Epithelial cell of proximal tubule (primary cell): Measurements from ENCODE around the gene ACTL6B. TPM values are rescaled to one million over a fixed set of nuclear protein-coding genes. Genes with fewer than 3 reads are reported as not detected.

Source experiments
- DNase-seq: peaks from one replicate; pipeline ENCODE4 v3.0.0-alpha.2; 2011; ENCODE audit warnings: low read depth
- H3K4me3 ChIP-seq: 2 replicates; pipeline ENCODE4 v1.5.1; 2011; ENCODE audit warnings: low read depth, mild to moderate bottlenecking, low read length
- total RNA-seq: library from RNA; depleted of rRNA; stranded (reverse); fragments of >200 nt; gene quantifications from 2 replicates; pipeline ENCODE4 v1.2.3, GENCODE V29; 2015
- TF ChIP-seq, protein P1 (sequence below): conservative IDR thresholded peaks from 2 replicates; pipeline ENCODE4 v1.5.1; 2012; ENCODE audit warnings: low read depth, mild to moderate bottlenecking, low read length

Gene ACTL6B
- total RNA-seq, 1 donor from 2014 or later, result not detected

GRCh38 chr7:100682991-100683658 lies 26.9 kb upstream of the ACTL6B start:
- H3K4me3 ChIP-seq, result no peak overlapping the region
- no peak for DNase-seq
- TF ChIP-seq, protein P1, sequence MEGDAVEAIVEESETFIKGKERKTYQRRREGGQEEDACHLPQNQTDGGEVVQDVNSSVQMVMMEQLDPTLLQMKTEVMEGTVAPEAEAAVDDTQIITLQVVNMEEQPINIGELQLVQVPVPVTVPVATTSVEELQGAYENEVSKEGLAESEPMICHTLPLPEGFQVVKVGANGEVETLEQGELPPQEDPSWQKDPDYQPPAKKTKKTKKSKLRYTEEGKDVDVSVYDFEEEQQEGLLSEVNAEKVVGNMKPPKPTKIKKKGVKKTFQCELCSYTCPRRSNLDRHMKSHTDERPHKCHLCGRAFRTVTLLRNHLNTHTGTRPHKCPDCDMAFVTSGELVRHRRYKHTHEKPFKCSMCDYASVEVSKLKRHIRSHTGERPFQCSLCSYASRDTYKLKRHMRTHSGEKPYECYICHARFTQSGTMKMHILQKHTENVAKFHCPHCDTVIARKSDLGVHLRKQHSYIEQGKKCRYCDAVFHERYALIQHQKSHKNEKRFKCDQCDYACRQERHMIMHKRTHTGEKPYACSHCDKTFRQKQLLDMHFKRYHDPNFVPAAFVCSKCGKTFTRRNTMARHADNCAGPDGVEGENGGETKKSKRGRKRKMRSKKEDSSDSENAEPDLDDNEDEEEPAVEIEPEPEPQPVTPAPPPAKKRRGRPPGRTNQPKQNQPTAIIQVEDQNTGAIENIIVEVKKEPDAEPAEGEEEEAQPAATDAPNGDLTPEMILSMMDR, result no peak

- TF ChIP-seq, protein P1, result no peak
- H3K4me3 ChIP-seq, result no peak overlapping the region
- DNase-seq, result no peak
Observed at GRCh38 chr7:100682228-100682741, 26.0 kb upstream of the ACTL6B start.

- no peak for DNase-seq
- TF ChIP-seq, protein P1, result no peak
- H3K4me3 ChIP-seq, result no peak overlapping the region
Observed at GRCh38 chr7:100681491-100682227, 25.4 kb upstream of the ACTL6B start.

DNA sequence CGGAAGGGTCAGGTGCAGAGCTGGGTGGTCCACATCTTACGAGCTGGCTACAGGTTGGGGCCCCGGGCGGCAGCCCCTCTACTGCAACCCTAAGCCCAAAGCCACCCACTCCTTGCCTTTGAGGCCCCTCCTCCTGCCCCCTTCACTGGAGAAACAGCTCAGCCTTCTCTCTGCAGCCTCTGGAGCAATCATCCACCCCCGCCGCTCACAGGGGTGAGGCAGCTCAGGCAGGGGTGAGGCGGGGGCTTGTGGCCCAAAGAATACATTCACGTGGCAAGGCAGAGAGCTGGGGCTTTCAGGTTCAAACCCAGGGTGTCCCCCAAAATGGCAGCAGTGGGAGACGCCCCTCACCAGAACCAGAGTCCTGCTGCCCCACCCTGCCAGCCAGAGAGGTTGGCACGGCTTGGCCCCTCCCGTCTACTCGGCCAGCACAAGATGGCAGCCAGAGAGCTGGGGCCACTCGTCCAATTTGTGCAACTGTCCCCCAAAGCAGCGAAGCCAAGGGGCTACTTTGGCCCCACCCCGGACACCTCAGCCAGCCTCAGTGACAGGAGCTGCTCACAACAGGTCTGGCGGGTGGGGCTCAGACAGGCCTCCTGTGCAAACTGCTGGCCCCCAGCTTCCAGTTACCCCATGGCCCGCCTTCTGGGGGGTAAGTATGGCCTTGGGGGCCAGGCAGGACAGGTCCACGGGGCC lies 24.5 kb upstream of the ACTL6B start:
- DNase-seq, result no peak
- H3K4me3 ChIP-seq, result no peak overlapping the region
- TF ChIP-seq, protein P1, result no peak

GRCh38 chr7:100679927-100680575 lies 23.8 kb upstream of the ACTL6B start:
- TF ChIP-seq, protein P1, result no peak
- no peak for DNase-seq

DNA sequence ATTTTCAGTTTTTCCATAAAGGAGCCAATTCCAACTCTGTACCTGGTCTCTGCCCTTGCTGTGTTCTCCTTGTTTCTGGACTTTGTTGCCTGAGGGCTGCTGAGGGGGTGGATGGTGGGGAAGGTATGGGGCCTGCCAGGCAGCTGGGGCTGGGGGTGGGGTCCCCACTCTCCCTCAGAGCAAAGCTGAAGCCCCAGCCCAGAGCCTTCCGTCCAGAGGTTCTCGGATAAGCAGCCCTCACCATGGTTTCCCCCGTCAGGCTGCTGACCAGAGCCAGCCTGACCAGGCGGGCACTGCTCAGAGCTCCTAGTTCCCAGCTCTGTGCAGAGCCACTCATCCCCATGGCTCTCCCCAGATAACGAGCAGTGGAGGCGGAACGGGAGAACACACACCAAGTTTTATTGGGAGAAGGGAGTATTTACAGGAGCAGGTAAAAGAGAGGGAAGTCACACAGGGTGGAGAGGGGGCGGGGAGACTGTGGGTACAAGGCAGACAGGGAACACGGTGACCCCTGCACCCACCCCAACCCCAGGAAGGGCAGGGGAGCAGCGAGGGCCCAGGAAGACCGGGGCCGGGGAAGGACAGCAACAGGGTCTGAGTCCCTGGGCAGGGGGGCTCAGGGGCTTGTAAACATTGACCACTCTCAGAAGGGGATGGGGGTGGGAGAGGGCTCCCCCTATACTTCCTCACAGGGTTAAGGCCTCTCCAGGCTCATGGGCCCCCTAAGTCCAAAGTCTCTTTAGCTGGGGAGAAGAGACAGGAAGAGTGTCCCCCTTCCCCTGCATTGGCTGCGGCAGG lies 23.1 kb upstream of the ACTL6B start:
- TF ChIP-seq, protein P1, result no peak
- DNase-seq, result no peak
- H3K4me3 ChIP-seq, result no peak overlapping the region

More at GRCh38 chr7:100679927-100680575, 23.8 kb upstream of the ACTL6B start:
- H3K4me3 ChIP-seq, result no peak overlapping the region
